OCI-LY7 (cell line): ENCODE measurements around the gene CES5A. TPM values are rescaled to one million over a fixed set of nuclear protein-coding genes. Genes with fewer than 3 reads are reported as not detected.

Source experiments
- BruUV-seq: library from RNA; stranded (reverse); fragments of 400-500 nt; replicated peaks from 2 replicates; lab custom pipeline; 2021; lab: Mats Ljungman, UMichigan
- CTCF ChIA-PET: fragments of 300-600 bp; sonication (Branson Sonifier 250); formaldehyde crosslinking; loops from one replicate; lab custom pipeline; 2022; ENCODE audit warnings: antibody characterized with exemption; ENCODE audit not compliant: unreplicated experiment; lab: Charles Lee
- POLR2A ChIA-PET: fragments of 300-600 bp; sonication (Branson Sonifier 250); formaldehyde crosslinking; loops from one replicate; lab custom pipeline; 2022; ENCODE audit warnings: antibody characterized with exemption; lab: Charles Lee
- DNase-seq: peaks from one replicate; pipeline ENCODE4 v3.0.0-alpha.2; 2015; ENCODE audit warnings: low spot score
- H2AFZ ChIP-seq: fragments of 200-600 bp; sonication (generic), shearing (Covaris generic); 2 replicates; pipeline ENCODE4 v1.6.1; 2014; ENCODE audit warnings: mild to moderate bottlenecking, antibody characterized with exemption, low read length, moderate library complexity
- H3K27ac ChIP-seq: fragments of 200-600 bp; sonication (generic); 2 replicates; pipeline ENCODE4 v1.5.1; 2014; ENCODE audit warnings: mixed run types, low read depth, mild to moderate bottlenecking, moderate library complexity, low read length, inconsistent platforms; ENCODE audit not compliant: poor library complexity, severe bottlenecking
- H3K36me3 ChIP-seq: fragments of 200-600 bp; sonication (generic); 2 replicates; pipeline ENCODE4 v1.6.1; 2014; ENCODE audit warnings: mild to moderate bottlenecking, antibody characterized with exemption, low read length, moderate library complexity, mixed read lengths; ENCODE audit not compliant: insufficient read depth
- H3K4me1 ChIP-seq: fragments of 200-600 bp; sonication (generic); 2 replicates; pipeline ENCODE4 v1.5.1; 2014; ENCODE audit warnings: mild to moderate bottlenecking, low read length; ENCODE audit not compliant: insufficient read depth, poor library complexity, severe bottlenecking
- H3K4me2 ChIP-seq: fragments of 200-600 bp; sonication (generic); 2 replicates; pipeline ENCODE4 v1.6.1; 2014; ENCODE audit warnings: mild to moderate bottlenecking, low read length
- H3K4me3 ChIP-seq: fragments of 200-600 bp; sonication (generic); 2 replicates; pipeline ENCODE4 v1.5.1; 2014; ENCODE audit warnings: mild to moderate bottlenecking, low read depth, low read length; ENCODE audit not compliant: poor library complexity, severe bottlenecking
- H3K79me2 ChIP-seq: fragments of 200-600 bp; sonication (generic); 2 replicates; pipeline ENCODE4 v1.6.1; 2016; ENCODE audit warnings: low read depth, mild to moderate bottlenecking, low read length, moderate library complexity, mixed read lengths; ENCODE audit not compliant: insufficient read depth
- H3K9me2 ChIP-seq: fragments of 200-600 bp; sonication (generic); 2 replicates; pipeline ENCODE4 v1.6.1; 2016; ENCODE audit warnings: mild to moderate bottlenecking, low read length, mixed read lengths; ENCODE audit not compliant: insufficient read depth
- H3K9me3 ChIP-seq: fragments of 200-600 bp; sonication (generic); 2 replicates; pipeline ENCODE4 v1.6.1; 2014; ENCODE audit warnings: mild to moderate bottlenecking, mixed run types, low read length, mixed read lengths
- H4K20me1 ChIP-seq: fragments of 200-600 bp; sonication (generic); 2 replicates; pipeline ENCODE4 v1.6.1; 2014; ENCODE audit warnings: mild to moderate bottlenecking, antibody characterized with exemption, low read length, moderate library complexity, mixed read lengths; ENCODE audit not compliant: insufficient read depth
- CTCF ChIP-seq: fragments of 200-600 bp; sonication (generic); conservative IDR thresholded peaks from 2 replicates; pipeline ENCODE4 v1.5.1; 2014; ENCODE audit warnings: mild to moderate bottlenecking, antibody characterized with exemption, low read length, moderate library complexity, mixed read lengths
- EZH2phosphoT487 ChIP-seq: fragments of 200-600 bp; sonication (generic); IDR thresholded peaks from 2 replicates; pipeline ENCODE4 v1.6.1; 2018; ENCODE audit warnings: low read depth, borderline replicate concordance, mild to moderate bottlenecking, mixed run types, antibody characterized with exemption, low read length, moderate library complexity, mixed read lengths
- intact Hi-C: fragments of 100-400 bp; cut with micrococcal nuclease; formaldehyde crosslinking; loops from one replicate; pipeline ENCODE4 v1.10.0; 2022; ENCODE audit not compliant: unreplicated experiment
- total RNA-seq, 2 experiments: library from RNA; depleted of rRNA in 1 of 2; stranded (reverse); fragments of >200 nt in 1 of 2; shearing (Covaris generic) in 1 of 2; gene quantifications; 2 replicates each; pipeline ENCODE4 v1.2.3, GENCODE V29; 2014 to 2022

The CES5A gene
- total RNA-seq, 2 experiments from 2014 or later: not detected

- BruUV-seq: no TSS peak
- CTCF ChIA-PET: no interaction called here
- Histone ChIP-seq H3K9me3 (no peaks in the 10 kb centered on the region), H3K27ac (no peak overlapping the region), H3K4me2 (no peak overlapping the region), H3K36me3 (no peaks in the 10 kb centered on the region), H3K79me2 (no peaks in the 10 kb centered on the region), H2AFZ (no peak overlapping the region), H4K20me1 (no peaks in the 10 kb centered on the region), H3K4me3 (no peak overlapping the region), H3K9me2 (no peaks in the 10 kb centered on the region), H3K4me1 (no peaks in the 10 kb centered on the region)
- POLR2A ChIA-PET: interaction anchor here (0.6 kb wide), 1 partner anchor 1943 kb away, joined by 3 read pairs; no protein-coding TSS in a partner anchor
- no peak for DNase-seq
- intact Hi-C loops: no loop called here
- TF ChIP-seq CTCF (no peak), EZH2phosphoT487 (no peak)
Measured at GRCh38 chr16:55876854-55877253, 1.7 kb upstream of the CES5A start.

GRCh38 chr16:55873122-55873521, 2.1 kb downstream of the CES5A start:
- Histone ChIP-seq H3K4me3 (no peak overlapping the region), H3K9me2 (no peaks in the 10 kb centered on the region), H2AFZ (no peak overlapping the region), H3K27ac (no peak overlapping the region), H4K20me1 (no peaks in the 10 kb centered on the region), H3K36me3 (no peaks in the 10 kb centered on the region), H3K9me3 (no peaks in the 10 kb centered on the region), H3K4me1 (no peaks in the 10 kb centered on the region), H3K79me2 (no peaks in the 10 kb centered on the region), H3K4me2 (no peak overlapping the region)
- BruUV-seq: no TSS peak
- DNase-seq: no peak
- TF ChIP-seq EZH2phosphoT487 (no peak), CTCF (no peak)
- intact Hi-C loops: no loop called here
- POLR2A ChIA-PET: no interaction called here
- CTCF ChIA-PET: no interaction called here

GRCh38 chr16:55872130-55872529, 3.0 kb downstream of the CES5A start:
- no peak for DNase-seq
- H3K9me3 ChIP-seq: no peaks in the 10 kb centered on the region
- no peak overlapping the region for H3K4me2 ChIP-seq
- no peaks in the 10 kb centered on the region for H3K4me1 ChIP-seq
- no peaks in the 10 kb centered on the region for H4K20me1 ChIP-seq
- TF ChIP-seq CTCF (no peak), EZH2phosphoT487 (no peak)
- no peak overlapping the region for H3K27ac ChIP-seq
- H2AFZ ChIP-seq: no peak overlapping the region
- no peaks in the 10 kb centered on the region for H3K9me2 ChIP-seq
- BruUV-seq: no TSS peak
- no peaks in the 10 kb centered on the region for H3K79me2 ChIP-seq
- no peak overlapping the region for H3K4me3 ChIP-seq
- no peaks in the 10 kb centered on the region for H3K36me3 ChIP-seq
- intact Hi-C loops: no loop called here
- ChIA-PET CTCF (no interaction called here), POLR2A (interaction anchor here (0.5 kb wide), 1 partner anchor 1888 kb away, joined by 3 read pairs; no protein-coding TSS in a partner anchor)
